GM11168 (cell line): ENCODE measurements around the gene ACTRT2.

Source experiments
- in situ Hi-C: fragments of 300-500 bp; cut with MboI; formaldehyde crosslinking; loops from one replicate; pipeline ENCODE4 v1.12.0; 2022; ENCODE audit warnings: low sequenced_read_pairs; ENCODE audit not compliant: unreplicated experiment

The ACTRT2 gene

GRCh38 chr1:3015744-3016143, 5.5 kb upstream of the ACTRT2 start:
- in situ Hi-C loops: no loop called here

GRCh38 chr1:3016641-3017439, 4.4 kb upstream of the ACTRT2 start:
- in situ Hi-C loops: no loop called here

GRCh38 chr1:3017440-3018050, 3.7 kb upstream of the ACTRT2 start:
- in situ Hi-C loops: no loop called here

GRCh38 chr1:3018051-3018471, 3.2 kb upstream of the ACTRT2 start:
- in situ Hi-C loops: no loop called here

GRCh38 chr1:3018576-3018975, 2.7 kb upstream of the ACTRT2 start:
- in situ Hi-C loops: no loop called here

GRCh38 chr1:3019007-3019515, 2.2 kb upstream of the ACTRT2 start:
- in situ Hi-C loops: no loop called here

- in situ Hi-C loops: no loop called here
Measured at GRCh38 chr1:3019516-3020051, 1.7 kb upstream of the ACTRT2 start.

- in situ Hi-C loops: no loop called here
Measured at GRCh38 chr1:3020263-3020909, 881 bp upstream of the ACTRT2 start.

- in situ Hi-C loops: no loop called here
Measured at GRCh38 chr1:3021801-3022401, 634 bp downstream of the ACTRT2 start.

GRCh38 chr1:3022511-3022973, 1.3 kb downstream of the ACTRT2 start:
- in situ Hi-C loops: no loop called here

GRCh38 chr1:3022976-3023375, 1.7 kb downstream of the ACTRT2 start:
- in situ Hi-C loops: no loop called here

- in situ Hi-C loops: no loop called here
Measured at GRCh38 chr1:3024019-3024418, 2.8 kb downstream of the ACTRT2 start.

- in situ Hi-C loops: no loop called here
Measured at GRCh38 chr1:3024588-3024987, 3.3 kb downstream of the ACTRT2 start.

GRCh38 chr1:3026124-3026523, 4.9 kb downstream of the ACTRT2 start:
- in situ Hi-C loops: no loop called here

- in situ Hi-C loops: no loop called here
Measured at GRCh38 chr1:3026581-3027391, 5.5 kb downstream of the ACTRT2 start.

GRCh38 chr1:3027611-3028371, 6.5 kb downstream of the ACTRT2 start:
- in situ Hi-C loops: no loop called here

- in situ Hi-C loops: no loop called here
Measured at GRCh38 chr1:3028531-3029282, 7.4 kb downstream of the ACTRT2 start.

- in situ Hi-C loops: no loop called here
Measured at GRCh38 chr1:3029481-3029961, 8.3 kb downstream of the ACTRT2 start.
